RWPE1 (cell line): ENCODE results near the gene LCNL1.

Experiments used
- CTCF ChIA-PET: fragments of 350-600 bp; sonication (Branson Sonifier 250); formaldehyde crosslinking; extraction: SDS; loops from one replicate; lab custom pipeline; 2021; lab: Yijun Ruan, JAX
- POLR2A ChIA-PET: fragments of 400-600 bp; formaldehyde crosslinking; extraction: SDS; loops from one replicate; lab custom pipeline; 2020; ENCODE audit warnings: antibody characterized with exemption; ENCODE audit not compliant: low non-redundant PET; lab: Yijun Ruan, JAX
- DNase-seq: peaks from one replicate; pipeline ENCODE4 v3.0.0; 2012; ENCODE audit warnings: low spot score
- H3K27ac ChIP-seq: fragments of 450-650 bp; 2 replicates; pipeline ENCODE4 v1.5.1; 2017
- TF ChIP-seq, protein P1 (sequence below): fragments of 450-650 bp; conservative IDR thresholded peaks from 2 replicates; pipeline ENCODE4 v1.5.1; 2017; ENCODE audit warnings: low read depth, mild to moderate bottlenecking

Gene LCNL1

DNA sequence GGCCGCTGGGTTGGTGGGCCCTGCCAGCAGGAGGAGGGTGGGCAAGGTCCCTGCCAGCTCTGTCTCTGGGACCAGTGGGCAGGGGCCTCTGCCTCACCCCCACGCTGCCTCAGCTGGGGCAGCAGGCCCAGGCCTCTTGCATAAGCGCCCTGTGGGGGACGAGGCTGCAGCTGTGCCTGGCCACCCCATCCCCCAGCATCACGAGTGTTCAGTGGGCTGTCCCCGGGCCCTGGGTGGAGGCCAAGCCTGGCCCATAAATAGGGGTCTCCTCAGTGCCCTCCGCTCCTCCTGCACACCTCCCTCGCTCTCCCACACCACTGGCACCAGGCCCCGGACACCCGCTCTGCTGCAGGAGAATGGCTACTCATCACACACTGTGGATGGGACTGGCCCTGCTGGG is 5.6 kb upstream of the LCNL1 start, which contains the start of gene PTGDS:
TSS of gene PTGDS (plus strand) at position 282 of the 400 bp plus-strand sequence. CDS start at position 357, 75 bp downstream.
- DNase-seq = no peak
- ChIA-PET CTCF (interaction anchor here (1.0 kb wide), 1 partner anchor 12 kb away, joined by 3 read pairs; no protein-coding TSS in a partner anchor), POLR2A (no interaction called here)
- TF ChIP-seq, protein P1, sequence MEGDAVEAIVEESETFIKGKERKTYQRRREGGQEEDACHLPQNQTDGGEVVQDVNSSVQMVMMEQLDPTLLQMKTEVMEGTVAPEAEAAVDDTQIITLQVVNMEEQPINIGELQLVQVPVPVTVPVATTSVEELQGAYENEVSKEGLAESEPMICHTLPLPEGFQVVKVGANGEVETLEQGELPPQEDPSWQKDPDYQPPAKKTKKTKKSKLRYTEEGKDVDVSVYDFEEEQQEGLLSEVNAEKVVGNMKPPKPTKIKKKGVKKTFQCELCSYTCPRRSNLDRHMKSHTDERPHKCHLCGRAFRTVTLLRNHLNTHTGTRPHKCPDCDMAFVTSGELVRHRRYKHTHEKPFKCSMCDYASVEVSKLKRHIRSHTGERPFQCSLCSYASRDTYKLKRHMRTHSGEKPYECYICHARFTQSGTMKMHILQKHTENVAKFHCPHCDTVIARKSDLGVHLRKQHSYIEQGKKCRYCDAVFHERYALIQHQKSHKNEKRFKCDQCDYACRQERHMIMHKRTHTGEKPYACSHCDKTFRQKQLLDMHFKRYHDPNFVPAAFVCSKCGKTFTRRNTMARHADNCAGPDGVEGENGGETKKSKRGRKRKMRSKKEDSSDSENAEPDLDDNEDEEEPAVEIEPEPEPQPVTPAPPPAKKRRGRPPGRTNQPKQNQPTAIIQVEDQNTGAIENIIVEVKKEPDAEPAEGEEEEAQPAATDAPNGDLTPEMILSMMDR = no peak
- peak within 1 kb of the TSS; percentile 80 for H3K27ac ChIP-seq

DNA sequence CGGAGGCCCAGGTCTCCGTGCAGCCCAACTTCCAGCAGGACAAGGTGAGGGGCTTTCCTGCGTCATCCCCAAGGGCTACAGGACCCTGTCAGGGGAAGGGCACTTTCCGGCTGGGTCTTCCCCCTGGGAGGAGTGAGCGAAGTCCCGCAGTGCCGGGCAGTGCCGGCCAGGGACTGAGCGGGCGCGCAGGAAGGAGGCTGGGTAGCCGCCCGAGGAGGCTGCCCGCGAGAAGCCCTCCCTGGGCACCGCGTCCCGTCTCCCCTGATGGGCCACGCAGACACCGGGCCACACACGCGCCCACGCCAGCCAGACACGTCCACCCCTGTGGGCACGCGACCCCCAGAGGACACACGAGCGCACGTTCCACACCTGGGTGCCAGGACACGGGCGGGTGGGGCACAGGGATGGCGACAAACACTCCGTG is 5.1 kb upstream of the LCNL1 start:
- DNase-seq = no peak
- ChIA-PET CTCF (no interaction called here), POLR2A (interaction anchor here (0.5 to 0.6 kb wide), 2 partner anchors 24 to 125 kb away, joined by 3 read pairs; no protein-coding TSS in a partner anchor)
- H3K27ac ChIP-seq = peak overlapping the region; percentile 80
- TF ChIP-seq, protein P1 = no peak

DNA sequence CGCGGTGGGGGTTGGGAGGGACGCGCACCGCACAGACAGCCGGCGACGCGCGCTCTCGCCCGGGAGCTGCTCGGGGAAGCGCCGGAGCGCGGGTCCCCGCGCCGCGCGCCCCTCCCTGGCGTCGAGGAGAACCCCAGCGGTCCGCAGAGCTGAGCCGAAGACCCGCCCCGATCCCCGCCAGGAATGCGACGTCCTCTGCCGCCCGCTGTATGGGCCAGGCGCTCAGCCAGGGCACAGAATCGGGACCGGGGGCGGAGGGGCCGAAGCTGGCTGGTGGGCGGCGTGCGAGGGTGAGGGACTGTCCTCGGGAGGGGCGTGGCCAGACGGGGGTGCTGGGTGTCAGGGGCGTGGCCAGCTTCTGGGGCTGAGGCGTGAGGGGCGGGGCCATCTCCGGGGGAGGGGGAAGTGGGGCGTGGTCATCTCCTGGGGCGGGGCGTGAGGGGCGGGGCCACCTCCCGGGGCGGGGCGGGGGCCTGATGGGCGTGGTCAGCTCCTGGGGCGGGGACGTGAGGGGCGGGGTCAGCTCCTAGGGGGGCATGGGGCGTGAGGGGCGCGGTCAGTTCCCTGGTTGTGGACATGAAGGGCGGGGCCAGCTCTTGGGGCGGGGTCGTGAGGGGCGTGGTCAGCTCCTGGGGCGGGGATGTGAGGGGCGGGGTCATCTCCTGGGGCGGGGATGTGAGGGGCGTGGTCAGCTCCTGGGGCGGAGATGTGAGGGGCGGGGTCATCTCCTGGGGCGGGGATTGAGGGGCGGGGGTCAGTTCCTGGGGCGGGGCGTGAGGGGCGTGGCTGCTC is 4.5 kb upstream of the LCNL1 start:
- ChIA-PET POLR2A (interaction anchor here (0.5 to 1.2 kb wide), 6 partner anchors 10 to 125 kb away, joined by 3 to 5 read pairs (median 3); partner anchors contain the start of gene CLIC3), CTCF (interaction anchor here (0.6 to 1.0 kb wide), 3 partner anchors 57 to 282 kb away, joined by 3 to 5 read pairs (median 5); no protein-coding TSS in a partner anchor)
- H3K27ac ChIP-seq = peak overlapping the region; percentile 80
- TF ChIP-seq, protein P1 = no peak
- peak; percentile 100 for DNase-seq

DNA sequence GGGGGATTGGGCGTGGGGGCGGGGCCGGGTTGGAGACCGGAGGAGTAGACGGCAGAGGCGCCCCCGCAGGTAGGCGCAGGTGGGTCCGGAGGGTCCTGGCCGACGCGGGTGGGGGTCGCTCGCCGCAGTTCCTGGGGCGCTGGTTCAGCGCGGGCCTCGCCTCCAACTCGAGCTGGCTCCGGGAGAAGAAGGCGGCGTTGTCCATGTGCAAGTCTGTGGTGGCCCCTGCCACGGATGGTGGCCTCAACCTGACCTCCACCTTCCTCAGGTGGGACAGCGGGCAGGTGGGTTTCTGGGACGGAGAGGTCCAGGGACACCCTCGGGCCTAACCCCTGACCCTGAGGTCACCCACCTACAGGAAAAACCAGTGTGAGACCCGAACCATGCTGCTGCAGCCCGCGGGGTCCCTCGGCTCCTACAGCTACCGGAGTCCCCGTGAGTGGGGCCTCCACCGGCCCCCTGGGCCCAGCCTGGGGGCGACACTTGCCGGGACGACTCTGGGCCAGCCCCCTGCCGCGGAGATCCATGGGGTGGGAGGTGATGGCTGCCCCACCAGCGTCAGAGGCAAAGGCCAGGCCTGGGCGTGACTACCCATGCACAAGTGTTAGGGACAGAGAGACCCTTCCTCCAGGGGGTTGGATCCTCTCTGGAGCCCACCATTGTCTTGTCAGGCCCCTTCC is 3.8 kb upstream of the LCNL1 start:
- DNase-seq = no peak
- TF ChIP-seq, protein P1 = no peak
- peak overlapping the region; percentile 57 for H3K27ac ChIP-seq
- ChIA-PET POLR2A (interaction anchor here (0.6 to 1.2 kb wide), 3 partner anchors 10 to 17 kb away, joined by 3 to 5 read pairs (median 3); partner anchors contain the start of gene CLIC3), CTCF (interaction anchor here (1.0 kb wide), 1 partner anchor 56 kb away, joined by 5 read pairs; no protein-coding TSS in a partner anchor)

DNA sequence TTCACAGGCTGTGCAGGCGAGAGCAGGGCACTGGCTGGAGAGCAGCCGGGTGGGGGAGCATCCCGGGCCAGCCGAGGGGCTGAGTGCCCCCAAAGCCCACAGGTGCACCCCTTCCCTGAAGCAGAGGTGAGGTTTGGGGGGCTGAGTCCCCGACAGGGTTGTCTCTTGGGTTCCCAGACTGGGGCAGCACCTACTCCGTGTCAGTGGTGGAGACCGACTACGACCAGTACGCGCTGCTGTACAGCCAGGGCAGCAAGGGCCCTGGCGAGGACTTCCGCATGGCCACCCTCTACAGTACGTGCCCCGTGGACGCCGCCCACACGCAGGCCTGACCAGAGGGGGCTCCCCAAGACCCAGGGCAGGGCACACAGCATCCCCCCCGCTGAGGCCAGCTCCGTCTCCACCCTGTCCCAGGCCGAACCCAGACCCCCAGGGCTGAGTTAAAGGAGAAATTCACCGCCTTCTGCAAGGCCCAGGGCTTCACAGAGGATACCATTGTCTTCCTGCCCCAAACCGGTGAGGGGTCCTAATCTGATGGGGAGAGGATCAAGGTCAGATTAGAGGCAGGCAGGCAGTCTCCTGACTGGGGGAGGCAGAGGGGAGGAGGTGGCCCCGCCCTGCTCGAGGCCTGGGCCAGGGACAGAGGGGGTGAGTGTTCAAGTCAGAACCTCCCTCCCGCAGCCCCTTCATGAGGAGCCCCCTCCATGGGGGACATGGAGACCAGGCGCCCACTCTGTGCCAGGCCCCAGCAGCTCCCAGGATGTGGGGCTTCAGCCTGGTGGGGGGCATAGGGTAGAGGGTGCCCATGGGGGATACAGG is 2.8 kb upstream of the LCNL1 start:
- POLR2A ChIA-PET = no interaction called here
- peak overlapping the region; percentile 57 for H3K27ac ChIP-seq
- TF ChIP-seq, protein P1 = no peak
- CTCF ChIA-PET = interaction anchor here (0.6 to 1.1 kb wide), 3 partner anchors 9 to 531 kb away, joined by 3 read pairs; no protein-coding TSS in a partner anchor
- DNase-seq = no peak
